Measurements from ENCODE around the gene ARMC7. TPM values are rescaled to one million over a fixed set of nuclear protein-coding genes. Genes with fewer than 3 reads are reported as not detected.
"Not testable (repeated sequence)": the region's sequence is repeated elsewhere in the genome, so short reads cannot be mapped to it uniquely, and the experiment has no call there.

ARMC7 gene
- total RNA-seq, 4 donors from 2014 or later, result 3.5 to 10.3 (median 6.7) TPM

DNA sequence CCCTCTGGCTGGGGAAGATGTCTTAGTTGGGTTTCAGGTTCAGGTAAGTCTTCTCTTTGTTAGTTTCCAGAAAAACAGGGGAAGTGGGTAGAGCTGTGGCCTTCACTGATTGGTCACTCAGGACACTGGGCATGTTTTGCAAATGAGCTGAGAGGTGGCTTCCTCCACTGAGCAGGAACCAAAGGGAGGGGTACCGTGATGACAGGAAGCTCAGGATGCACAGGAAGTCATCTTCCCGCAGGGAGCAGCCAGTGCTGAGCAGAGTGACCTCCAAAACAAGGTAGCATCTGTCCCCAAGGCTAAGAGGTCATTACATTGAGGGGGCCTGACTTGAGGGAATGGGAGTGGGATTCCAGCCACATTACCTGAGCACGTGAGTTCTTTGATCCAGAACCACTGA lies 16.2 kb downstream of the ARMC7 start:
- DNase-seq (ENCODE audit: extremely low spot score), result no peak
- Histone ChIP-seq H3K27me3 (no peaks in the 10 kb centered on the region), H3K4me3 (no peak overlapping the region), H3K9me3 (no peaks in the 10 kb centered on the region), H3K36me3 (peaks cover 0 to 26% (median 18%) of the 10 kb centered on the region in 4 donors), H3K27ac (replicated peaks in 1 of 4) (no peak overlapping the region), H3K4me1 (peaks cover 9 to 29% (median 16%) of the 10 kb centered on the region in 4 donors)
- WGBS, result 58% methylated on average over 3 of the region's 3 CpGs
- intact Hi-C loops (cut with DNase I), result no loop called here
- no peak for TF ChIP-seq POLR2AphosphoS5 (IDR thresholded peaks at IDR 0.05)
- no peak for TF ChIP-seq POLR2A (IDR thresholded peaks at IDR 0.05; ENCODE audit: low read depth)
- TF ChIP-seq EP300 (IDR thresholded peaks at IDR 0.05), result no peak
- TF ChIP-seq, protein P1, sequence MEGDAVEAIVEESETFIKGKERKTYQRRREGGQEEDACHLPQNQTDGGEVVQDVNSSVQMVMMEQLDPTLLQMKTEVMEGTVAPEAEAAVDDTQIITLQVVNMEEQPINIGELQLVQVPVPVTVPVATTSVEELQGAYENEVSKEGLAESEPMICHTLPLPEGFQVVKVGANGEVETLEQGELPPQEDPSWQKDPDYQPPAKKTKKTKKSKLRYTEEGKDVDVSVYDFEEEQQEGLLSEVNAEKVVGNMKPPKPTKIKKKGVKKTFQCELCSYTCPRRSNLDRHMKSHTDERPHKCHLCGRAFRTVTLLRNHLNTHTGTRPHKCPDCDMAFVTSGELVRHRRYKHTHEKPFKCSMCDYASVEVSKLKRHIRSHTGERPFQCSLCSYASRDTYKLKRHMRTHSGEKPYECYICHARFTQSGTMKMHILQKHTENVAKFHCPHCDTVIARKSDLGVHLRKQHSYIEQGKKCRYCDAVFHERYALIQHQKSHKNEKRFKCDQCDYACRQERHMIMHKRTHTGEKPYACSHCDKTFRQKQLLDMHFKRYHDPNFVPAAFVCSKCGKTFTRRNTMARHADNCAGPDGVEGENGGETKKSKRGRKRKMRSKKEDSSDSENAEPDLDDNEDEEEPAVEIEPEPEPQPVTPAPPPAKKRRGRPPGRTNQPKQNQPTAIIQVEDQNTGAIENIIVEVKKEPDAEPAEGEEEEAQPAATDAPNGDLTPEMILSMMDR (IDR thresholded peaks at IDR 0.05), result no peak

DNA sequence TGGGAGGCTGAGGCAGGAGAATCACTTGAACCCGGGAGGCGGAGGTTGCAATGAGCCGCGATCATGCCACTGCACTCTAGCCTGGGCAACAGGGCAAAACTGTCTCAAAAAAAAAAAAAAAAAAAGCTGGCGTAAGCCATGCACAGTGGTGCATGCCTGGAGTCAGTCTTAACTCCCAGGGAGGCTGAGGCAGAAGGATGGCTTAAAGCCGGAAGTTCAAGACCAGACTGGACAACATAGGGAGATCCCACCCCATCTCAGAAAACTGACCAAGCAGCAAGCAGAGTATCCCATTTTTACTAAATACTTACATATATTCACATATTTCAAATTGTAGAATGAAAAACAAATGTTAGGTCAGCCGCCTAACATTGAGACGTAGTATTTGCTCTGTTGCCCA lies 17.2 kb downstream of the ARMC7 start:
- DNase-seq (ENCODE audit: extremely low spot score), result no peak
- no peak overlapping the region for H3K27ac ChIP-seq (replicated peaks in 1 of 4)
- TF ChIP-seq EP300 (IDR thresholded peaks at IDR 0.05), result no peak
- WGBS, result 85% methylated on average over 8 of the region's 8 CpGs
- intact Hi-C loops (cut with DNase I), result no loop called here
- H3K9me3 ChIP-seq, result no peaks in the 10 kb centered on the region
- H3K27me3 ChIP-seq, result no peaks in the 10 kb centered on the region
- H3K4me1 ChIP-seq, result peaks cover 13 to 36% (median 22%) of the 10 kb centered on the region in 4 donors
- peaks cover 0 to 20% (median 18%) of the 10 kb centered on the region in 4 donors for H3K36me3 ChIP-seq
- no peak overlapping the region for H3K4me3 ChIP-seq

DNA sequence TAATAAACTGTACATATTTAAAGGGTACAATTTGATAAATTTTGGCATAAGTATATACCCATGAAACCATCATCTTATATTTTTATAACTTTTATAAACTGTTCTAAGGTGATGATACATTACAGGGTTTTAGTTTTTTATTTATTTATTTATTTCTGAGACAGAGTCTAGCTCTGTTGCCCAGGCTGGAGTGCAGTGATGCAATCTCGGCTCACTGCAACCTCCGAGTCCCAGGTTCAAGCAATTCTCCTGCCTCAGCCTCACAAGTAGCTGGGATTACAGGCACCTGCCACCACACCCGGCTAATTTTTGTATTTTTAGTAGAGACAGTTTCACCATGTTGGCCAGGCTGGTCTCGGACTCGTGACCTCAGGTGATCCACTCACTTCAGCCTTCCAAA lies 18.2 kb downstream of the ARMC7 start:
- Histone ChIP-seq H3K36me3 (peaks cover 0 to 20% (median 18%) of the 10 kb centered on the region in 4 donors), H3K4me1 (peaks cover 18 to 42% (median 27%) of the 10 kb centered on the region in 4 donors)
- WGBS, result 92% methylated on average over 5 of the region's 5 CpGs
- intact Hi-C loops (cut with DNase I); H3K4me3 ChIP-seq; H3K9me3 ChIP-seq; H3K27ac ChIP-seq (replicated peaks in 1 of 4); H3K27me3 ChIP-seq; DNase-seq (ENCODE audit: extremely low spot score): not testable (repeated sequence)

DNA sequence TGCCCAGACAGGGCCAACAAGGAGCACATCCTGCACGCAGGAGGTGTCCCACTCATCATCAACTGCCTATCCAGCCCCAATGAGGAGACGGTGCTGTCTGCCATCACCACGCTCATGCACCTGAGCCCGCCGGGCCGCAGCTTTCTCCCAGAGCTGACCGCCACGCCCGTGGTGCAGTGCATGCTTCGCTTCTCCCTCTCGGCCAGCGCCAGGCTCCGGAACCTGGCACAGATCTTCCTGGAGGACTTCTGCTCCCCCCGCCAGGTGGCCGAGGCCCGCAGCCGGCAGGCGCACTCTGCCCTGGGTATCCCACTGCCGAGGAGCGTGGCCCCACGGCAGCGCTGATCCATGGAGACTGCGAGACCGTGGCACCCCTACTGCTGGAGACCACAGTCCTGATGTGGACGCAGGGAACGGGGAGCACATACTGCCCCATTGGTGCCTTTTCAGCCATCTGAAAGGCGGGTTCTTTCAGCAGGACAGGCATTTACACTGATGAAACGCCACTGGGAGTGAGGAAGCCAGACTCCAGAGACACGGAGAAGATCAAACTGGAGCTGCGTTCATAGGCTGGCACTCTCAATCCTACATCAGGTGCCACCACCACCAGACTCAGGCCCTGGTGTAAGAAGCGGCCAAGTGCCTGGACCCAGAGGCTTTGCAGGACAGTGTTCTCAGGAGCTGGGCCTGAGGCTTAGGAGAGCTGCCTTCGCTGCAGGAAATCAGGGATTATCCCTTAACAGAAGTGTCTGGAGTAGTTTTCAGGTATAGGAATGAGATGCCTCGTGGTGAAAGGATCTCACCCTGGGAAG lies 19.1 kb downstream of the ARMC7 start:
- TF ChIP-seq EP300 (IDR thresholded peaks at IDR 0.05), result no peak
- H3K9me3 ChIP-seq, result no peaks in the 10 kb centered on the region
- WGBS, result 90% methylated on average over 23 of the region's 33 CpGs
- H3K27ac ChIP-seq (replicated peaks in 1 of 4), result no peak overlapping the region
- intact Hi-C loops (cut with DNase I), result no loop called here
- H3K27me3 ChIP-seq, result no peaks in the 10 kb centered on the region
- no peak for DNase-seq (ENCODE audit: extremely low spot score)
- peaks cover 0 to 20% (median 18%) of the 10 kb centered on the region in 4 donors for H3K36me3 ChIP-seq
- H3K4me3 ChIP-seq, result no peak overlapping the region
- H3K4me1 ChIP-seq, result peaks cover 18 to 42% (median 26%) of the 10 kb centered on the region in 4 donors

DNA sequence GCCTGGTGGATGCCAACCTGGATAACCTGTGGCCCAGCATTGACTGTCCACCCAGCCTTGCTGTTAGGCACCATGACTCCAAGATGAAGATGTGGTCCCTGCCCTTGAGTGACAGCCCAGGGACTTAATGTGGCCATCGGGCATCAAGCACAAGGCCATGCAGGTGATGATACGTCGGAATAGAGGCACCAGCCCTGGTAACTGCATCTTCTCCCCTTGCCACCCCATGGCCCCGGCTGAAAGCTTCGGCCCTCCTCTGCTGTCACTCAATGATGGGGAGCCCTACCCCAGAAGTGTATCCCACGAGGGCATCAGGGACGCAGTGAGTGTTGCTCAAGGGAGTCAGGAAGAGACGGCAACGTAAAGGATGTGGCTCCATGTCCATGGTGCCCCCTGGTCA lies 19.8 kb downstream of the ARMC7 start:
- H3K4me3 ChIP-seq, result no peak overlapping the region
- peaks cover 0 to 20% (median 18%) of the 10 kb centered on the region in 4 donors for H3K36me3 ChIP-seq
- no peak for DNase-seq (ENCODE audit: extremely low spot score)
- no peaks in the 10 kb centered on the region for H3K27me3 ChIP-seq
- intact Hi-C loops (cut with DNase I), result no loop called here
- H3K9me3 ChIP-seq, result no peaks in the 10 kb centered on the region
- WGBS, result 90% methylated on average over 4 of the region's 9 CpGs
- no peak overlapping the region for H3K27ac ChIP-seq (replicated peaks in 1 of 4)
- H3K4me1 ChIP-seq, result peaks cover 16 to 36% (median 23%) of the 10 kb centered on the region in 4 donors
- TF ChIP-seq EP300 (IDR thresholded peaks at IDR 0.05), result no peak

DNA sequence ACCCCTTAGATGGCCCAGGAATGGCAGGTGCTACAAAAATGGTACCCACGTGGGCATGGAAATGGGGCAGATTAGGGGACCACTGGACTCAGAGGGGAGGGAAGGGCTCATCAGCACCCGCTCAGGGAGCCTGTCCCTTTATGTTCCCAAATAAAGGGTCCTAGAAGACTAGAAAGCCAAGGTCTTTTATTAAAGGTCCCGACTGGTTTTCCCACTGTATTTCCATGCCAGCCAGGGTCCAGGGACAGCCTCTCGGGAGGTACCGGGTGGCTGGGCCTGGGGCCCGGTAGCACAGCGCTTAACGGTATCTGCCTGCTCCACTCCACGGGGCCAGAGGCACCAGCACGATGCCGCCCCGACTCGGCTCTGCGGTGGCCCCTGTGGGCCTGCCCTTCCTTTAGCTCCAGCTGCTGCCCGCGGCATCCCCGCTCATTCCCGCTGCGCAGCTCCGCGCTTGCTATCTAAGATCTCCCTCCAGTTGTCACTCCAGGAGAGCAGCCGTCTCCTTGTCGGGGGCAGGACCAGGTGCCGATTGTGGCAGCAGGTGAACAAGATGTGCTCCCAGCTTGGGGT lies 20.4 kb downstream of the ARMC7 start:
- Histone ChIP-seq H3K27ac (replicated peaks in 1 of 4) (peak overlapping the region; percentile 85 to 94 (median 90)), H3K27me3 (no peaks in the 10 kb centered on the region), H3K4me3 (peak overlapping the region; percentile 70 to 89 (median 85)), H3K4me1 (peaks cover 10 to 30% (median 21%) of the 10 kb centered on the region in 4 donors), H3K9me3 (no peaks in the 10 kb centered on the region), H3K36me3 (peaks cover 0 to 21% (median 19%) of the 10 kb centered on the region in 4 donors)
- TF ChIP-seq POLR2AphosphoS5 (IDR thresholded peaks at IDR 0.05) (no peak), EP300 (IDR thresholded peaks at IDR 0.05) (no peak), POLR2A (IDR thresholded peaks at IDR 0.05; ENCODE audit: low read depth) (no peak)
- intact Hi-C loops (cut with DNase I), result loop anchor here (2.0 to 5.0 kb wide), 2 partner anchors 15 to 52 kb away; partner anchors contain the start of gene SUMO2
- WGBS, result 94% methylated on average over 5 of the region's 24 CpGs
- no peak for DNase-seq (ENCODE audit: extremely low spot score)

DNA sequence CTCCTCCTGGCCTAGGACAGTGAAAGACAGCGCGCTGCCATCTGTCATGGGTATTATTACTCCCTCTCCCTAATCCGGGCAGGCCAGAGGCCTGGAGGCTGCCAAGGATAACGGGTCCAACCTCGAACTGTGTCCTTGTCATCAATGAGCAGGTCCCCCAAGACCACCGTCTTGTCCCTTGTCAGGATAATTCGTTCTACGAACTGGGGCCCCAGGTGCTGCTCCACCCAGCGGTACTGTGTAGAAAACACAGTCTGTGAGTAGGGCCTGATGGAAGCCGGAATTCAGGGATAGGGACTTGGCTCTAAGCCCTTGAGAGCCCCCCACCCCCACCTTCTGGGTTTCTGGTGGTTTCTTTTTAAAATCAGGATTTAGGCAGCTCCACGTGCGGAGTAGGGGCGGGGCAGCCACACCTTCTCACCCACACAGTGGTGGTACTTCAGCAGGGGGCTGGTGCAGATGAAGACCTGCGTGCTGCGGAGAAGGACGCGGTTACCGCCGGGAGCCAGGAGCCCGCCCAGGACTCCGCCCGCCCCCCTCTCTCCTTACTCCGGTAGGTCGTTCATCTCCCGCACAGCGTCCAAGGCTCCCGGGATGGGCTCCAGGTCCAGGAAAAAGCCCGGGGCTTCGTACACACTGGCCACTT lies 21.0 kb downstream of the ARMC7 start:
- peak overlapping the region; percentile 85 to 94 (median 90) for H3K27ac ChIP-seq (replicated peaks in 1 of 4)
- intact Hi-C loops (cut with DNase I), result loop anchor here (2.0 to 5.0 kb wide), 2 partner anchors 16 to 52 kb away; partner anchors contain the start of gene SUMO2
- 15% methylated on average over 15 of the region's 29 CpGs for WGBS
- H3K36me3 ChIP-seq, result peaks cover 0 to 27% (median 25%) of the 10 kb centered on the region in 4 donors
- no peaks in the 10 kb centered on the region for H3K9me3 ChIP-seq
- H3K4me1 ChIP-seq, result peaks cover 10 to 28% (median 21%) of the 10 kb centered on the region in 4 donors
- TF ChIP-seq, protein P1 (IDR thresholded peaks at IDR 0.05), result peak in 2 of 3 experiments; percentile 44 to 55
- TF ChIP-seq POLR2A (IDR thresholded peaks at IDR 0.05; ENCODE audit: low read depth) (no peak), POLR2AphosphoS5 (IDR thresholded peaks at IDR 0.05) (no peak)
- H3K4me3 ChIP-seq, result peak overlapping the region; percentile 70 to 89 (median 85)
- no peak for DNase-seq (ENCODE audit: extremely low spot score)
- H3K27me3 ChIP-seq, result no peaks in the 10 kb centered on the region

All from esophagus muscularis mucosa (tissue), 4 donors.